NOMO-1 (cell line): ENCODE data around the gene RAB17.

Source experiments
- DNase-seq, 2 experiments: peaks; one replicate each; lab custom pipeline; 2025; ENCODE audit not compliant: unreplicated experiment in 2 of 2; lab: John Stamatoyannopoulos, UW

Gene RAB17

DNA sequence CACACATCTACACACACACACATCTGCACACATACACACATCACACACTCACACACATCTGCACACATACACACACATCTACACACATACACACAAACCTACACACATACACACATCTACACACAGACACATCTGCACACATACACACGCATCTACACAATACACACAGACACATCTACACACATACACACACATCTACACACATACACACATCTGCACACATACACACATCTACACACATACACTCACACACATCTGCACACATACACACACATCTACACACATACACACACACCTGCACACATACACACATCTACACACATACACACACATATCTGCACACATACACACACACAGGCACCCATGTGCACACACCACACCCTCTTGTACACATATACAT, 24.6 kb downstream of the RAB17 start:
- no peak for DNase-seq

DNA sequence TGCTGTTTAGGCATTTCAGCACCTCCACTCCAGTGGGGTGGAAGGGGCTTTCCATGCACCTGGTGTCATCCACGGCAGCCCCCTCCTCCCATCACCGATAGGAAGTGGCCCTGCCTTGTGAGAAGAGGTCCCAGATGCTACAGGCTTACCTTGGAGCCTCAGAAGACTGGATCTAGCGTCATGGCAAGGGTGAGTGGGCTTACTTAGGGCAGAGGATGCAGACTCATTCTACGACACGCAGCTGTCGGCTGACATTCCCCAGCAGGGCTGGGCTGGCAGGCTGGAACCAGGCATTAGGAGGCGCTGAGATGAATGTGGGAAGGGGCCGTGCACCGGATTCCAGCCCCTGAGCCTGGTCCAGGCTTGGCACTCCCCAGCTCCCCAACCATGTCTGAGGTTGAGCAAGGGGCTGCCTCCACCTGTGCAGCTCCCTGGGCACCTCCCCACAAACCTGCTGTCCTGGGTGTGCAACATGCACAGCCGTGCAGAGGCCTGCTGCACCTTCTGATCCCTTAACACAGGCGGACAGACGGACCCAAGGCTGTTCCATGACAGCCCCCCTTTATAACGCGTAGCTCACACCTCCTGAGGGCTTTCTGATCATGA, 25.9 kb downstream of the RAB17 start:
- DNase-seq = no peak

DNA sequence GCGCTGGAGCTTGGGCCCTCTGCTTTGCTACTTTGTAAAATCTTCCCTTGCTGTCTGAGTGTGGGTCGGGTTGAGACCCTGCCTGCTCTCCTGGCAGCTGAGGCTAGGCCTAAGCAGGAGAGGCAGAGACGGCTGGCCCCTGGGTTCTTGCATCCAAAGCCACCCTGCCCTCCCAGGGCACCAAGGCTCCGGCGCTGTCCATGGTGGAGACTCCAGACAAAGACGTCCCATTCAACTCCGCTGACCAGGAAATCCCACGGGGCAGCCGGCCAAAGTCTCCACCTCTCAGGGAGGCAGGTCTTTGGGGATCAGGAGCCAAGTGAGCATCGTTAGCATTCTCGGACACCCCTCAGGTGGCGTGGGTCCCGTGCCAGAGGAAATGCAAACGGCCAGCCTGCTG, 26.7 kb downstream of the RAB17 start:
- DNase-seq = no peak

DNA sequence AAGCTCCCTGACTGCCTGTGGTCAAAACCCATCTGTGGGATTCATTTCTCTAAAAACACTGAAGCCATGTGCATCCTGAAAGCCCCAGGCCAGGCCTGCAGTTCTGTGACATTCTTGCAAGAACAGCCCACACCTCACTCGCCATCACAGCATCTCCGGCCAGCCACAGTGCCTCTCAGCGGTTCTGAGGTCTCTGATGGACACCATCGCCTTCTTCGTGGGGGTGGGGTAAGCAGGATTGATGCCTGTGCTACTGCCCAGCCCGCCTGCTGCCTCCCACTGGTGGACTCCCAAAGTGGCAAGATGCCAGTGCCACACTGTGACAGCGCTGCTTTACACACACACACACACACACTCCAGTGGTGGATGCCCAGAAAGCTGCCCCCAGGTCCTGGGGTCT, 29.3 kb downstream of the RAB17 start:
- no peak for DNase-seq

DNA sequence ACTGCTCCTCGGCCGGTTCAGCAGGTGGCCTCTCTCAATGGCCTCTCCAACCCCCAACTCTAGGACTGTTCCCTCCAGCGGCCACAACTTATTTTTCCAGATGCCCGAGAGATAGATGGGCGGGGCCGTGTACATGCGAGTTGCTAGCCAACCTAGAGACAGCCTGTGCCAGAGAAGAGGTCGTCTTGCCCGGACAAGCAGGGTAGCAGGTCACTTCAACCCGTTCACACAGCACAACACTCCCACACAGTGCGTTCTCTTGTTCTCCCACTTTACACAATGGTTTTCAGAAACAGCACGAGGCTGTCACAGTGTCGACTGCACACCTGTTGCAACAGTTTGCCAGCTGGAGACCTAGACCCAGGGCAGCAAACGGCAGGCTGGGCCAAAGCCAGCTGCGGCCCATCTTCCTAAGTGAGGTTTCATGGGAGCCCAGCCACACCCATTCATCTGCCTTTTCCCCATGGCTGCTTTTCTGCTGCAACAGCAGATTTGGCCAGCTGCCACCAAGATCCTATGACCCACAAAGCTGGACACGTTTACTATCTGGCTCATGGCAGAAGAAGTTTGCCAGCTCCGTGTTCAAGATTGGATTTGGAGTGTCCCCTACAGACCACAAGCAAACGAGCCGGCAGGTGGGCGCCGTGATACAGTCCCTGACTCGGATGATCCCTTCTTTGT, 31.4 kb downstream of the RAB17 start:
- no peak for DNase-seq

DNA sequence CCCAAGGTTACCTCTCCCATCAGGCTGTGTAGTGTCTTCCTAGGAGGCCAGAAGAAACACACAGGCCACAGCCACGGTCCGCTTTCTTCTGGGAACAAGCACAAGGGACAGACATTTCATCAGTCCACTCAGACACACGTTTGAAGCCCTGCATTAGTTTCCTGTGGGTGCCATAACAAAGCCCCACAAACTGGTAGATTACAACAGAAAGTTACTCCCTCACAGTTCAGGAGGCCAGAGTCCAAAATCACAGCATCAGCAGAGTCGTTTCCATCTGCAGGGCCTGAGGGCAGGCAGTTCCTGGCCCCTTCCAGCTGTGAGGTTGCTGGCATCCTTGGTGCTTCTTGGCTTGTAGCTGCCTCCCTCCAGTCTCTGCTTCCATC, 32.9 kb downstream of the RAB17 start:
- DNase-seq = no peak

DNA sequence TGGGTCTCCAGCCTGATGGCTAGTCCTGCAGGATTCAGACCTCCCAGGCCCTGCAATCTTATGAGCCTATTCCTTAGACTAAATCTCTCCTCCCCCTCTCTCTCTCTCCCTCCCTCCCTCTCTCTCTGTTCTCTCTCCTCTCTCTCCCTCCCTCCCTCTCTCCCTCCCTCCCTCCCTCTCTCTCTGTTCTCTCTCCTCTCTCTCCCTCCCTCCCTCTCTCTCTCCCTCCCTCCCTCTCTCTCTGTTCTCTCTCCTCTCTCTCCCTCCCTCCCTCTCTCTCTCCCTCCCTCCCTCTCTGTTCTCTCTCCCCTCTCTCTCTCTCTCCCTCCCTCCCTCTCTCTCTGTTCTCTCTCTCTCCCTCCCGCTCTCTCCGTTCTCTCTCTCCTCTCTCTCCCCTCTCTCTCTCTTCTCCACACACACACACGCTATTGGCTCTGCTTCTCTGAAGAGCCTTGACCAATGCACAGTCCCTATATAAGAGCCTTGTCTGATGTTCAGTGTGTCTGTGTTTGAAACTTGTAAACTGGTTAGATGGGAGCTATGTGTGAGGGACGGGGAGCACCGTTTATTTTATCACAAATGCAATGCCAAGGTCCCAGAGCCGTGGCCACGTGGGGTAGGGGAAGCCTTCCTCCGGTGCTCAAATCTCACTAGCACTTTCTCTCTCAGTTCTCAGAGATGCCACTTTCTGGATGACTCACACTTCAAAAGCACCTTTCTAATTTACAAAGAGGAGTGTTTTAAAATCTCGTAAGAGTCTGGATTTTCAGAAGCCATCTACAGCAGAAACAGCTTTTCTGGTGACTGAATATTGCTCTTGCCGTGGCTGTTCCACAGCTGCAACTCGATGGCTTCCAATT, 33.5 kb downstream of the RAB17 start:
- no peak for DNase-seq

DNA sequence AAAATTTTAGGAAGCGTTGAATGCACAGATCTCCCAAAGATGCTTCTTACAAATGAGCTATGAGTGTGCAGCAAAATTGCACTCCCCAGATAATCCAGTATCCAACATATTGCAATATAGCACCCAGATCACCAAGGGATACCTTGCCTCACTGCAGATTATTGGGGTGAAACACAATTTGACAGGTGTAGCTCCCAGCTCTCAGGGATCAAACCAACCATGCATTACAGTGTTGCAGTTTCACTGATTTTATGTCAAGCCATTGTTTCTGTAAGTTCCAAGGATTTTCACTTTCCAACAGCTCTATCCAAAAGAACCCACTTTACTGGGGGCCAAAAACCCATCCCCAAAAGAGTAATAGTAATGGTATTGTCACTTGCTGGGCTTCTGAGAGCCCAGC, 35.0 kb downstream of the RAB17 start:
- DNase-seq = no peak

DNA sequence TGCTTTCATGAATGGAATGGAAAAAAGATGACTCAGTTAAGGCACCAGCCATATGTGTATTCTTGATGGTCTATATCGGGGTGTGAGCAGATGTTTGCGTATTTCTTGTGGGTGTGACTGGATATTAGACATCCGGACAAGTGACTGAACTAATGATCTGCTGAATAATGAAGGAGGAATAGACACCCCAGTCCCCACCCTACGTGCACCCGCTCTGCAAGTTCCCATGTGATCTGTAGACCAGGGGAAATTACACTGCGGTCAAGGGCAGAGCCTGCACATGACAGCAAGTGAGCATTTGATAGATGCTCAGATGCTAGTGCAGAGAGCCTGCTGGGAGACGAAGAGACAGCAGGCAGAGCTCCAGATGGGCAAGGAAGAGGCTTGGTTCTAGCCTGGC, 36.6 kb downstream of the RAB17 start:
- no peak for DNase-seq

DNA sequence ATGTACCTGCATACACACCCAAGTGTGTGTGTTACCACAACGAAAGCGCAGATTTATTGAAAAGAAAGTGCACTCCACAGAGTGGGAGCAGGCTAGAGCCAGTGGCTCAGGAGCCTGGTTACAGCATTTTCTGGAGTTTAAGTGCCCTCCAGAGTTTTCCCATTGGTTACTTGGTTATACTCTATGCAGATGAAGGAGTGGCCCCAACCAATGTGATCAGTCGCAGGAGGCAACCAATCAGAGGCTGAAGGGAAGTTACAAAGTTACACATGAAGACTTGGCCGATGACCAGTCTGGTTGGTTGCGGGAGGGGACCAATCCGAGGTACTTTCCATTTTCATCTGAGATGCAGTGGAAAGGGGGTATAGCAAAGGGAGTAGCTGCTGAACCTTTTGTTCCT, 37.6 kb downstream of the RAB17 start:
- DNase-seq = no peak

DNA sequence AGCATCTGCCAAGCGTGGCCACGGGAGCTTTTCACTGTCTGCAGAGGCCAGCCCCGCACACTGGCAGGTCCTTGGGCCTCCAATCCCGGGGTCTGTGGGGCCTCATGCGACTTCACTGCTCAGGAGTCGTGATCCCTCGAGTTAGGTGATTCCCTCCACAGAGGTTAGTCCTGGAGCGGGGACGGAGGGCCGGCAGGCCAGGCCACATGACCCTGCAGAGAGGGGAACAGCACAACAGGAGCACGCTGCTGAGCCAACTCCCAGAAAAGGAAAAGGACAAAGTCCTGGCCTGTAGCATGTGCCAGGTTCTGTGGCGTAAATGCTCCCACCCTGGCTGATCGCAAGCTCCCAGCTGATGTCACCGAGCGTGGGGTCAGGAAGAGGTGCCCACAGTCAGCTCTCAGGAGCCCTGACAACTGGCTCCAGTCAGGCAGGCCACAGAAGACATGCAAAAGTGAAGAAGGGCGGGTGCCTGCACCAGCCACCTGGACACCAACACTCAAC, 39.4 kb downstream of the RAB17 start:
- no peak for DNase-seq

DNA sequence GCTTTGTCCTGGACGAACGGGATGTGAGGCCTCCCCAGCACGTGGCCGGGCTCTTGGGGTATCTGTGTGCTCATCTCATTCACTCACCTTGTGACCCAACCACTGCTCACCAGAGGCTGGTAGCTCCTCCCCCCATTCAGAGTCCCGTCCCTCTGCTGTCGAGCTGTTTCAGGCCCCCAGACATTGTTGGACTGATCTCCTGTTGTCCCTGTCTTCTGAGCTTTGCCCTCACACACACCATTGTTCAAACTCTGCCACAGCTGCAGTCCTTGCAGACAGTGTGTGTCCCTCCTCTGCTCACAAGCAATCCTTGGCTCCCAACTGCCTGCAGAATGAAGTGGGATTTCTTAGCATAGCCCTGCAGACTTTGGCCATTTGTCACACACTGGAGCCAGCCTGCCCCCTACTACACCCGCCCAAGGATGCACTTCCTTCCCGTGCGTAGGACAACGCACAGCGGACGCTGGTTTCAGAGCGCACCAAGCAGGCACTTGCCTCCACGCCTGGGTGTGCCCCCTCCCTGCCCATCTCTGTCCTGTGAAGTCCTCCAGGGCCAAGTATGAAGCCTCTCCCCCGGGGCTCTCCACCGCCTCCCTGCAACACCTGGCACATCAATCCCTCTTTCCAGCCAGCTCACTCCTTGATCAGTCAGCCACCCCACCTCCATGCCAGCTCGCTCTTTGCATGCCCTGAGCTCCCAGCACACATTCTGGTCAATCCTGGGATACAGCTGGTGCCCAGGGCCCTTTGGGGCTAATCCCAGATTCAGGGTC, 40.7 kb downstream of the RAB17 start:
- DNase-seq = no peak

DNA sequence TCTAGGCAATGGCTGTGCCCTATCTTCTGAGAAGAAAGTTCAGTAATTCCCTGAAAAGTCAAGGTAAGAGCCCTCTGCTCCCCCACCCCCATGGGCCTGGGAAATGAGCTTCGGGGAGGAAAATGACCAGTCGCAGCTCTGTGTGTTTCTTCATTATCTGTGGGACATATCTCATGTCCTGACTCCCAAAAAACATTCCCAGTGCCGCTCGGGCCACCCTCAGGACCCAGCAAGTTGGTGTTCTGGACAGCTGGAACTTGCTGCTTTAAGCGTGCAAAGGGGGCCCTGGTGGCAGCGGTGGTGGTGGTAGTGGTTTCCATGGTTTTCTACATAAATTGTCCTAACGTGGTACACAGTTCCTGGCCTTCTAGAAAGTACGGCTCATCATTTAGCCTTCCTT, 41.3 kb downstream of the RAB17 start:
- no peak for DNase-seq

DNA sequence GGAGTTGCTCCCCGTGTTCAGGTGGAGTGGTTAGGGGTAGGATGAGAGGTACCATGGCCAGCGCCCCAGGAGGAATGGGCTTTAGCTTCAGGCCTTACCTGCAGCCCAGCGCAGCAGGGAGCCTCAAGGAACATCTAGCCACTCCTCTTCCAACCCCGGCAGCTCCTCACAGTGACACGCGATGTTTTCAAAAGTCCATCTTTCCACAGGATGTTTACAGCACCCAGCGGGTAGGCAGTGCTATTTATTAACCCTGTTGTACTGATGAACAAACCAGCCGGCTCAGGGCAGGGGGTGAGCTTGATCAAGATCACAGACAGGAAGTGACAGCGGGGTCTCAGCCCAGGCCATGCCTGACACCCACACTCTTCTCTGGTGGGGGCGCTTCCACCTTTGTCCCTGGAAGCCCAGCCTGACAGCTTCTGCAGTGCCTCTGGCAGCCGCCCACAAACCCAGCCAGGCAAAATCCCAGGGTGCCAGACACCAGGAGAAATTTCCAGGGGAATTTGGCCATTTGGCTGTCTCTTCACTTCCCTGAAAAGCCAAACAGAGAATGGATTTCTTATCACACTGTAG, 42.6 kb downstream of the RAB17 start:
- DNase-seq = no peak

DNA sequence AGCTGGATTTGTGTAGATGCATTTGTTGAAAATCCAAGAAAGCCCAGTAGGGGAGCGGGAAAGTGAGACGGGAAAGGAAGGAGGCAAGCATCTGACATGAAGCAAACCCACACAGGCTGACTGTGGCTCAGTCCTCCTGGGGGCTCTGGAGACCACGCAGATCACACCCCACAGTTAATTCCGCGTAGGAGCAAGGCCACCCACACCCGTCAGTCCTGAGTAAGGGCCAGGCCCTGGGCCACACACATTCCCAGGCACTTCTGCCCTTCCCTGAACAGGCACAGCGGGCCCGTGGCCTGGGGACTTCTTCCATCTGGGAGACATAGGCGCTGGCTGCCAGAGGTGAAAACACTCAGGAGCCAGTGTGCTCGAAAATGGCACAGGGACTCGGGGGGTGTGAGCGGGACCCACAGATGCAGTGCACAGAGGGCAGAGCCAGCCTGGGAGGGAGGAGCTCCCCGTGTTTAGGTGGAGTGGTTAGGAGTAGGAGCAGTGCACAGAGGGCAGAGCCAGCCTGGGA, 43.6 kb downstream of the RAB17 start:
- no peak for DNase-seq

DNA sequence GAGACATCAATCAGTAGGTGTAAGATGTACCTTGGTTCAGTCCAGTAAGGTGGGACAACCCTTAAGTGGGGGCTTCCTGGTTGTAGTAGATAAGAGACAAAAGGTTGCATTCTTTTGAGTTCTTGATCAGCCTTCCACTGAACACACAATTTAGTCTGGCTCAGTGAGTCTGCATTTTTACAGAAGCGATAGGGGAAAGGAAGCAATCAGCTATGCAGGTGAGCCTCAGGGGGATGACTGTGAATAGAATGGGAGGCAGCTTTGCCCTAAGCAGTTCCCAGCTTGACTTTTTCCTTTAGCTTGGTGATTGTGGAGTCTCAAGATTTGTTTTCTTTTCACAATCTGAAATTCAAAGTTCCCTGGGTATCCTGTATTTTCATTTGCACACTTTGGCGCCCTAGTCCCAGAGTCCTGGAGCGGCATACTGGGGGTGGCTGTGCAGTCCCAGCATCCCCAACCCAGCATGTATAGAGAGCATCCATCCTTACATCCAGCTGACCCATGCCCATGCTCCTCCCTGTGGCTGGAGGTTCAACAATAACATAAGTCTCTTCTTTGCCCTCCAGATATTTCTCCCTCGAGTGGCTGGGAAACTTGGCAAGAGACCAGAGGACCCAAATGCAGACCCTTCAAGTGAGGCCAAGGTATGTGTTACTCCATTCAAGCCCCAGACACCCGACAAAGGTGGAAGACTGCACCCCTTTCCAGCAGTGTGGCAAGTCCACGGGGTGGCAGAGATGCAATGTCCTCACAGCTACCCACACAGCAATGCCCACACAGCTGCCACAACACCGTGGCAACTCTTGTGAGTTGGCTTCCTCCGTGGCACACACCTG, 44.3 kb downstream of the RAB17 start:
- DNase-seq = no peak

DNA sequence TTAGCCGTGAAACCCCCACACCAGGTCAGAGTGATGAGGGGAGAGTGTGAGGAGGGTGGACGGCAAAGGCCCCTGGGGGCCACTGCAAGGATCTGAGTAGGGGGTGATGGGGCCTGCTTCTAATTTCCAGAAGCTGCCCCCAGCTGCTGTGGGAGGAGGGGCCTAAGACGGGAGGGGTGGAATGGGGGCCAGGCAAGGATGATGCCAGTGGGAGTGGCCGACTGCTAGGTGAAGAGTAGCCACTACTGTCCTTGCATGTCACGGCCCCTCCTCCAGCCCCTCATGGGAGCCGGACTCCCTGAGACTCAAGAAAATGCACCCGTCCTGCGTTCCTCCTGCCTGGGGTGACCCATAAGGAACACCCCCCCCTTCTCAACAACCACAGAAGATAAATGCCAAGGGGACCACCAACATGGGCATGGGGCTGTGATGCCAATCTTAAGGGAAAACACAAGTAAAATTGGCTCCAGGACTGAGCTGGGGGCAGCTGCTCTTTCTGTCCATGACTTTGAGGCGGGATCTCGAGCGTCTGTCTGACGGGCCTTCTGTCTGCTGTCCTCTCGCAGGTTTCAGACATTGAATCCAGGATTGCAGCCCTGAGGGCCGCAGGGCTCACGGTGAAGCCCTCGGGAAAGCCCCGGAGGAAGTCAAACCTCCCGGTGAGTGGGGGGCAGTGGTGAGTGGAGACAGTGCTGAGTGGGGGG, 48.4 kb downstream of the RAB17 start:
- no peak for DNase-seq

DNA sequence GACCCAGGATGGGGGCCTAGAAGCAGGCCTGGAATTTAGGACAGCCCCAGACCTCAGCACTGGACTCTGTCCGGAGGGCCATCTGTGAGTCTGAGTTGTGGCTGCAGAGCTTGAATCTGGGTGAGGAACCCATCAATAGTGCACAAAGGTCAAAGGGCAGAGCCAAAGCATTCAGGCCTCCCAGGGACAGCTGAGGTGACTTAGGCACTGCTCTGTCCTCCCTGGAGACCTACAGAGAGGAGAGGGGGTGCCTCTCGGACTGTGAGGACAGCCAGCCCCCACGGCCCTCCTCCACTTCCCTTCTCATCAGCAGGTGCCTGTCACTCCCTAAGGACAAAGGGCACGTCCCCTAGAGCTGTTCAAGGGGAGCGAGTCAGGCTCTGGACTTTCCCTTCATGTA, 49.3 kb downstream of the RAB17 start:
- DNase-seq = no peak

DNA sequence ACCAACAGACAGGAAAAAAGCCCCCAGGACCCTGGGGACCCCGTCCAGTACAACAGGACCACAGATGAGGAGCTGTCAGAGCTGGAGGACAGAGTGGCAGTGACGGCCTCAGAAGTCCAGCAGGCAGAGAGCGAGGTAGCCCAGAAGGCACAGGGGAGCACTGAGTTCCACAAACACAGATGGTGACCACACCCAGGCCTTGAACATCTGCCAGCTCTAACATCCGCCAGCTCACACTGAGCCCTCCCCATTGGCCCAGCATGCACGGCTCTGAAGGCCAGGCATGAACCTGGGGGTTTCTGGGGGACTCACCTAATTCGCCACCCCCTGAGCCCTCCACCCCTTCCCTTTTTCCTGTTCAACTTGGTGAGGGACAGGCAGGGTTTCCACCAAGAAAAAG, 49.7 kb downstream of the RAB17 start:
- no peak for DNase-seq
